ENCODE measurements around the gene GPRC5C. TPM values are rescaled to one million over a fixed set of nuclear protein-coding genes. Genes with fewer than 3 reads are reported as not detected.

Gene GPRC5C
- total and polyA plus RNA-seq, 2 donors (not counting 3 experiments of a cell fraction or from before 2014, with no cell fraction given) = not detected

- ChIA-PET POLR2A (no interaction called here), CTCF (no interaction called here)
- FAIRE-seq = no peak
- dilution Hi-C loops (cut with MboI; ENCODE audit: extremely low pct_ligation_motif_present, low sequenced_read_pairs) = no loop called here
- intact Hi-C loops (cut with micrococcal nuclease) = no loop called here
- DNase-seq (ENCODE audit: low read depth, low spot score) = no peak
- Histone ChIP-seq H4K20me1 (replicated peaks; ENCODE audit: control insufficient read depth, extremely low read depth, insufficient read depth, low read length) (no peaks in the 10 kb centered on the region), H3K27me3 (ENCODE audit: control insufficient read depth in 2 of 2, insufficient read depth in 2 of 2, low read length in 2 of 2) (no peaks in the 10 kb centered on the region), H3K9me3 (replicated peaks; ENCODE audit: control insufficient read depth, insufficient read depth, low read length) (no peaks in the 10 kb centered on the region), H3K36me3 (ENCODE audit: control insufficient read depth in 2 of 2, extremely low read depth in 1 of 2, insufficient read depth in 2 of 2, low read length in 2 of 2) (no peaks in the 10 kb centered on the region), H3K4me2 (ENCODE audit: insufficient read depth, low read length) (no peak overlapping the region), H3K4me1 (ENCODE audit: control insufficient read depth, extremely low read depth, insufficient read depth, low read length) (no peaks in the 10 kb centered on the region), H3K79me2 (ENCODE audit: control insufficient read depth, insufficient read depth, low read length) (no peaks in the 10 kb centered on the region), H3K4me3 (replicated peaks in 1 of 3; ENCODE audit: insufficient read depth in 1 of 3, low read depth in 1 of 3, low read length in 3 of 3) (no peak overlapping the region), H3K27ac (ENCODE audit: insufficient read depth, low read depth, low read length) (no peak overlapping the region), H3K9me1 (replicated peaks; ENCODE audit: control insufficient read depth, extremely low read depth, insufficient read depth, low read length) (no peaks in the 10 kb centered on the region), H2AFZ (ENCODE audit: low read depth, low read length) (no peak overlapping the region), H3K9ac (replicated peaks; ENCODE audit: extremely low read depth, insufficient read depth, low read length) (no peak overlapping the region)
- no peak for TF ChIP-seq POLR2A (IDR thresholded peaks at IDR 0.05; ENCODE audit: low read depth, low read length)
- no peak for TF ChIP-seq JUN (IDR thresholded peaks at IDR 0.05; ENCODE audit: borderline replicate concordance, insufficient read depth, insufficient read length, low read depth)
- TF ChIP-seq POLR2AphosphoS5 (IDR thresholded peaks at IDR 0.05; ENCODE audit: insufficient read depth, low read depth, low read length) = no peak
- TF ChIP-seq EZH2 (IDR thresholded peaks at IDR 0.05; ENCODE audit: borderline replicate concordance, low read depth, low read length, severe bottlenecking) = no peak
- no peak for TF ChIP-seq CTCF (IDR thresholded peaks at IDR 0.05; ENCODE audit: extremely low read depth in 1 of 2, insufficient read depth in 1 of 2, low read depth in 1 of 2, low read length in 2 of 2)
- no peak for TF ChIP-seq GATA2 (IDR thresholded peaks at IDR 0.05; ENCODE audit: insufficient read depth, insufficient read length, low read depth, low read length)
- TF ChIP-seq MAX (IDR thresholded peaks at IDR 0.05; ENCODE audit: insufficient read depth, insufficient read length) = no peak
- no peak for TF ChIP-seq FOS (IDR thresholded peaks at IDR 0.05; ENCODE audit: borderline replicate concordance, insufficient read depth, low read length)
- no peak for TF ChIP-seq MYC (IDR thresholded peaks at IDR 0.05; ENCODE audit: low read depth, low read length)
- no TSS peak for BruUV-seq (replicated peaks)
Measured at GRCh38 chr17:74414510-74414909, 17.4 kb upstream of the GPRC5C start.
